NT2/D1 (cell line): ENCODE results near the gene VAV2.

Source experiments
- SUZ12 ChIP-seq: IDR thresholded peaks from 2 replicates; pipeline ENCODE4 v1.6.1; 2011; ENCODE audit not compliant: insufficient read length, insufficient read depth; ENCODE audit errors: extremely low read depth
- YY1 ChIP-seq: IDR thresholded peaks from 2 replicates; pipeline ENCODE4 v1.6.1; 2011; ENCODE audit not compliant: insufficient read length, insufficient read depth

- TF ChIP-seq SUZ12 = no peak
- no peak for TF ChIP-seq YY1
Observed at GRCh38 chr9:133737071-133737773, 254.9 kb downstream of the VAV2 start.
